Right lobe of liver (tissue), 6 donors: ENCODE measurements around the gene BORCS6. TPM values are rescaled to one million over a fixed set of nuclear protein-coding genes. Genes with fewer than 3 reads are reported as not detected.

Source experiments
- ATAC-seq, 4 donors: fragments of 200-7000 bp; cut with Tn5 transposase; one replicate each; pipeline ENCODE4 v1.9.1; 2020; ENCODE audit warnings: mild to moderate bottlenecking in 4 of 4, moderate library complexity in 4 of 4
- DNase-seq, 3 donors: peaks; one replicate each; pipeline ENCODE4 v3.0.0-alpha.2; 2020
- H3K27ac ChIP-seq, 3 donors: fragments of 200-600 bp; one replicate each; pipeline ENCODE4 v1.8.0; 2022
- H3K27me3 ChIP-seq, 2 donors: fragments of 200-600 bp; one replicate each; pipeline ENCODE4 v1.8.0; 2022
- H3K36me3 ChIP-seq, 4 donors: fragments of 200-600 bp; sonication (generic) in 1 of 4; one replicate each; pipeline versions ENCODE4 v1.5.1 to v1.8.0; 2017 to 2022; ENCODE audit warnings: control low read depth in 1 of 4
- H3K4me1 ChIP-seq, 4 donors: fragments of 200-600 bp; sonication (generic) in 1 of 4; one replicate each; pipeline versions ENCODE4 v1.5.1 to v1.8.0; 2017 to 2022; ENCODE audit warnings: control low read depth in 1 of 4
- H3K4me3 ChIP-seq, 3 donors: fragments of 200-600 bp; one replicate each; pipeline ENCODE4 v1.8.0; 2022
- H3K9me3 ChIP-seq, 4 donors: fragments of 200-600 bp; sonication (generic) in 1 of 4; one replicate each; pipeline versions ENCODE4 v1.5.1 to v1.8.0; 2017 to 2022; ENCODE audit warnings: control low read depth in 1 of 4
- POLR2A ChIP-seq: fragments of 450-650 bp; IDR thresholded peaks from one replicate; pipeline ENCODE4 v1.6.1; 2017; ENCODE audit warnings: antibody characterized with exemption, mild to moderate bottlenecking
- whole genome bisulfite sequencing: methylation state at CpG from one replicate; pipeline ENCODE4 v1.1.6; 2018; ENCODE audit warnings: low coverage, low lambda C conversion rate; ENCODE audit not compliant: insufficient coverage; ENCODE audit errors: missing lambda C conversion rate; 5-methylcytosine and 5-hydroxymethylcytosine counted together
- intact Hi-C, 2 donors: fragments of 100-400 bp; cut with DNase I; formaldehyde crosslinking; loops; one replicate each; pipeline versions ENCODE4 v1.11.2 to v1.14.1; 2022
- total RNA-seq, 6 experiments: library from RNA; depleted of rRNA in 2 of 6; stranded (reverse); fragments of >200 nt in 2 of 6; fragmentation: NEBNext Ultra II Directional in 3 of 6; extraction: Animal tissue kit (Norgen Biotek cat#: 25700) in 3 of 6; gene quantifications; one replicate each; pipeline versions ENCODE4 v1.1.0 to v1.2.4, GENCODE V29; 2016 to 2023
- TF ChIP-seq, protein P1 (sequence below), 4 donors: fragments of 200-600 bp in 3 of 4; fragments of 450-650 bp in 1 of 4; IDR thresholded peaks; one replicate each; pipeline versions ENCODE4 v1.5.1 to v1.8.0; 2016 to 2022; ENCODE audit warnings: antibody characterized with exemption in 4 of 4, mild to moderate bottlenecking in 2 of 4
- donor health status: DM: no; HTN: yes; CAD: no.
- donor health status: DM: no; HTN: no; CAD: no.
- donor health status: DM: no; HTN: no; CAD: no.
- donor health status: DM: no; HTN: yes; CAD: no.
- donor health status: DM: no; HTN: yes; CAD: no.

Gene BORCS6
- total RNA-seq, 6 experiments from 2014 or later: 3.1 to 5.3 (median 4.2) TPM

DNA sequence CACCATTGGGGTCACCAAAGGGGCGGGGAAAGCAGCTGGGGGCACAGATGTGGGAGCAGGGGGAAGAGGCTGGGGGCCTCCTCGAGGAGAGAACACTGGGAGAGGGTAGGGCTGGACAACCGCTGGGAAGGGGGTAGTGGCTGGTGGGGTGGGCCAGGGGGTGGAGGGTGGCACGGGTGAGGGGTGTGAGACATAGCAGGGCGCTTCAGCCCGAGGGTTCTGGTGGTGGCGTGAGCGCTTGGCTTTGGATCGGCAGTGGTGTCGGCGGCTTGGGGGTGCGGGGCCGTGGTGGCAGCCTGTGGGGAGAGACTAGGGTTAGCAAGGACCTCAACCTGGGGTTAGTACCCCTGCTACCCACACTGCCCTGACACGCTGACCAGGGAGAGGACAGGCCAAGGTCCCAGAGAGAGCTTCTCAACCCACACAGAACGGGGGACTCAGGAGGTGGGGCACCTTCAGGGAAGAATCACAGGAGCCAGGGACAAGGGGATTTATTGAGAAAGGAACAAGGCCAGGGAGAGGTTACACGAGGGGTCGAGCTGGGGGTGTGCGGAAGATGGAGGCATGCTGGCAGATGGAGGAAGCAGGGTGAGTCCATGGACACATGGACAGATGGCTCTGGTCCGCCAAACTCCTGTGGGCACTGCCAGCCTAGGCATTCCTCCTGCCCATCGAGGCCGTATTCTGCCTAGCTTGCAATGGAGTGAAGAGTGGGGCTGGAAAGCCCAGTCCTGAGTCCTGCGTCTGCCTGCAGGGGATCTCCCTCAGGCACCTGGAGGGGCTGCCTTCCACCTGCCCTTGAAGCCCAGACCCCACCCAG is 46.2 kb downstream of the BORCS6 start:
- WGBS: 51% methylated on average over 3 of the region's 22 CpGs
- no peak overlapping the region for H3K27ac ChIP-seq
- no peak overlapping the region for H3K4me3 ChIP-seq
- peak; percentile 8 for TF ChIP-seq POLR2A
- TF ChIP-seq, protein P1, sequence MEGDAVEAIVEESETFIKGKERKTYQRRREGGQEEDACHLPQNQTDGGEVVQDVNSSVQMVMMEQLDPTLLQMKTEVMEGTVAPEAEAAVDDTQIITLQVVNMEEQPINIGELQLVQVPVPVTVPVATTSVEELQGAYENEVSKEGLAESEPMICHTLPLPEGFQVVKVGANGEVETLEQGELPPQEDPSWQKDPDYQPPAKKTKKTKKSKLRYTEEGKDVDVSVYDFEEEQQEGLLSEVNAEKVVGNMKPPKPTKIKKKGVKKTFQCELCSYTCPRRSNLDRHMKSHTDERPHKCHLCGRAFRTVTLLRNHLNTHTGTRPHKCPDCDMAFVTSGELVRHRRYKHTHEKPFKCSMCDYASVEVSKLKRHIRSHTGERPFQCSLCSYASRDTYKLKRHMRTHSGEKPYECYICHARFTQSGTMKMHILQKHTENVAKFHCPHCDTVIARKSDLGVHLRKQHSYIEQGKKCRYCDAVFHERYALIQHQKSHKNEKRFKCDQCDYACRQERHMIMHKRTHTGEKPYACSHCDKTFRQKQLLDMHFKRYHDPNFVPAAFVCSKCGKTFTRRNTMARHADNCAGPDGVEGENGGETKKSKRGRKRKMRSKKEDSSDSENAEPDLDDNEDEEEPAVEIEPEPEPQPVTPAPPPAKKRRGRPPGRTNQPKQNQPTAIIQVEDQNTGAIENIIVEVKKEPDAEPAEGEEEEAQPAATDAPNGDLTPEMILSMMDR (IDR thresholded peaks at IDR 0.05): no peak
- ATAC-seq (peak in 1 of 4 donors; percentile 1), DNase-seq (peak in 2 of 3 donors; percentile 16 to 51)
- peaks cover 46 to 96% (median 89%) of the 10 kb centered on the region in 4 donors for H3K36me3 ChIP-seq
- H3K9me3 ChIP-seq: no peaks in the 10 kb centered on the region
- H3K4me1 ChIP-seq: peaks cover 0 to 9% (median 0%) of the 10 kb centered on the region in 4 donors
- intact Hi-C loops: no loop called here
- H3K27me3 ChIP-seq: no peaks in the 10 kb centered on the region

DNA sequence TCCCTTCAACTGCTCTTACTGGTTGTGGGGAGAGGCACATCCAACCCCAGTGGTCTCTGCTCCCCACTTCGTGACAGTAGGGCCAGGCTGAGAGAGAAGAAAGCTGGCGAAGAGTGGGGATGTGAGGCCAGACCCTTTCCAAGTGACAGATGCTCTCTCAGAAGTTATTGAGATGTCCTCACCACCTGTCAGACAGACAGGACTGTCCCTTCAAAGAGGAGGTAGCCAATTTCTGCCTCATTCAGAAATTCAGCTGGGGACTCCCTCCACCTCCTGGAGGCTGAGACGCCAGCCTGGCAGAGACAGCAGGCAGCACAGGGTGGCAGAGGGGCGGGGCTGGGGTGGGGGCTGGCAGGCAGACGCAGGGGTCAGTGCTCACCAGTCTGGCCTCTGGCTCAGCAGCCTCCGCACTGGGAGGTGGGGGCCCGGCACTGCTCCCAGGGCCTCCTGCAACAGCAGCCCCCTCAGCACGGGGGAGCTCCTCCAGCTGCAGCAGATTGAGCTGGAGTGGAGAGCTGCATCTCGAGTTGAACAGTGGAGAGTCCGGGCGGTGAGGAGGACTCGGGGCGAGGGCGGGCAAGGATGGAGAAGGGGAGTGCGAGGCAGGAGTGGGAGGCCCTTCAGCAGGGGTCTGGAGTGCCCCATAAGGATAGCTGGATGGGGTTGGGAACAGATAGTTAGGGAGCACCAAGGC is 46.9 kb downstream of the BORCS6 start:
- no peaks in the 10 kb centered on the region for H3K9me3 ChIP-seq
- H3K27ac ChIP-seq: no peak overlapping the region
- ATAC-seq (no peak), DNase-seq (peak in 2 of 3 donors; percentile 19 to 53)
- peaks cover 0 to 9% (median 1%) of the 10 kb centered on the region in 4 donors for H3K4me1 ChIP-seq
- peaks cover 39 to 88% (median 83%) of the 10 kb centered on the region in 4 donors for H3K36me3 ChIP-seq
- intact Hi-C loops: no loop called here
- H3K27me3 ChIP-seq: no peaks in the 10 kb centered on the region
- H3K4me3 ChIP-seq: no peak overlapping the region
- 89% methylated on average over 12 of the region's 15 CpGs for WGBS
- TF ChIP-seq POLR2A: no peak
- TF ChIP-seq, protein P1 (IDR thresholded peaks at IDR 0.05): no peak

DNA sequence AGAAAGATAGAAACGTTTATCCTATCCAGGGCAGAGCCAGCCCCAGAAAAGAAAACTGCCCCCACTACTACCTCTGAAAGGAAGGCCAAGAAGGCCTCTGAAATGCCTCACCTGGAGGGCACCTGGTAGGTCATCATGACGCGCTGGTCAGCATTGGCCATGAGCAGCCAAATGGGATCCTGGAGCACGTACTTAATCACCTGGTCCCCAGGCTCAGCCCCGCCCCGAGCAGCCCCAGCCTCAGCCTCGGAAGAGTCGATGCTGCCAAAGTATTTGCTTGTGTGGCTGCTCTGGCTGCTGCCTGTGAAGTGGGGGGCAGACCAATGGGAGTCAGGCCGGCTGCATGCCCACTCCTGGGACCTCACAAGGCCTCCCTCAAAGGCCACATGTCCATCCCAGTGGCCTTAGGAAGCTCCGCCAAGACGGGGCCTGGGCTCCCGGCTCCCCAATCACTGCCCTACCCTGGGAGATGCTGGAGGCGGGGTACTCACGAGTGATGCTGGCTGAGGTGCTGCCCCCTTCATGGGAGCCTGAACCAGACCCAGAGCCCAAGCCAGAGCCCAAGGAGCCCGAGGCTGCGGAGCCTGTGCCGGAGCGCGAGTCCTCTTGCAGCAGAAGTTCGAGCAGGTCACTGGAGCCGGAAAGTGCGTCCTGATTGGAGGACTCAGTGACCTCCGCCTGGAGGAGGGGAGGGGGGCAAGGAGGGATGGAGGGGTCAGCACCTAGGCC is 47.7 kb downstream of the BORCS6 start:
- H3K4me1 ChIP-seq: peaks cover 0 to 9% (median 1%) of the 10 kb centered on the region in 4 donors
- H3K27ac ChIP-seq: no peak overlapping the region
- H3K9me3 ChIP-seq: no peaks in the 10 kb centered on the region
- no peak overlapping the region for H3K4me3 ChIP-seq
- DNase-seq (peak in 2 of 3 donors; percentile 21 to 56), ATAC-seq (no peak)
- intact Hi-C loops: no loop called here
- WGBS: 54% methylated on average over 3 of the region's 23 CpGs
- no peaks in the 10 kb centered on the region for H3K27me3 ChIP-seq
- TF ChIP-seq, protein P1 (IDR thresholded peaks at IDR 0.05): no peak
- TF ChIP-seq POLR2A: no peak
- peaks cover 33 to 81% (median 75%) of the 10 kb centered on the region in 4 donors for H3K36me3 ChIP-seq

DNA sequence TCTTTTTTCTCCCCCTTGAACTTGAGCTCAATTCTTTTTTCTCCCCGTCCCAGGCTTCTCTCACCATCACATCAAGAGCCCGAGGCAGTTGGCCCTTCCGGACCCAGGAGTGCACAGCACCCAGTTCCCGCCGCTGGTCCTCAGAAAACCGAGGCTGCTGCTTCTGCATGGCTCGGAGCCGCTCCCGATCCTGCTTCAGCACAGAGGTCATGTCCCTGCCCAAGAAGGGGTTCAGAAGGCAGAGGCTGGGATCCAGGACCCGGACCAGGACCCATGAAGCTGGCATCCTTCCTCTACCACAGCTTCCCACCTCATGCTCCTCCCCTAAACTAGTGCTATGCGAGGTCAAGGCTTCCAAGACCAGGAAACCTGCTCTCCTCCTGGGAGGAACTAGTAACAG is 48.2 kb downstream of the BORCS6 start:
- Histone ChIP-seq H3K27ac (no peak overlapping the region), H3K36me3 (peaks cover 32 to 75% (median 70%) of the 10 kb centered on the region in 4 donors), H3K4me1 (peaks cover 0 to 9% (median 1%) of the 10 kb centered on the region in 4 donors), H3K27me3 (no peaks in the 10 kb centered on the region), H3K4me3 (no peak overlapping the region), H3K9me3 (no peaks in the 10 kb centered on the region)
- 73% methylated on average over 4 of the region's 11 CpGs for WGBS
- ATAC-seq (no peak), DNase-seq (peak in 1 of 3 donors; percentile 50)
- no peak for TF ChIP-seq POLR2A
- TF ChIP-seq, protein P1 (IDR thresholded peaks at IDR 0.05): no peak
- intact Hi-C loops: no loop called here
